GM10266 (cell line): ENCODE results near the gene CDCA7L.
A peak's percentile ranks its signal among the peaks of the same experiment; 100 is the strongest.

Experiments used
- DNase-seq: peaks from one replicate; pipeline ENCODE4 v3.0.0; 2012; ENCODE audit errors: extremely low spot score
- CTCF ChIP-seq: IDR thresholded peaks from 2 replicates; pipeline ENCODE4 v1.5.1; 2012; ENCODE audit warnings: mild to moderate bottlenecking, low read depth; ENCODE audit not compliant: control insufficient read depth, insufficient read depth; ENCODE audit errors: missing control alignments

Gene CDCA7L

GRCh38 chr7:21911341-21911875, 34.3 kb downstream of the CDCA7L start:
- DNase-seq: no peak
- no peak for TF ChIP-seq CTCF

GRCh38 chr7:21910253-21910652, 35.4 kb downstream of the CDCA7L start:
- no peak for TF ChIP-seq CTCF
- no peak for DNase-seq

GRCh38 chr7:21908746-21909145, 37.0 kb downstream of the CDCA7L start:
- DNase-seq: no peak
- no peak for TF ChIP-seq CTCF

- no peak for DNase-seq
- TF ChIP-seq CTCF: no peak
Measured at GRCh38 chr7:21903020-21903786, 42.5 kb downstream of the CDCA7L start.

- no peak for DNase-seq
- no peak for TF ChIP-seq CTCF
Measured at GRCh38 chr7:21902240-21902639, 43.5 kb downstream of the CDCA7L start.

GRCh38 chr7:21898265-21898930, 47.3 kb downstream of the CDCA7L start:
- no peak for TF ChIP-seq CTCF
- peak; percentile 53 for DNase-seq

- DNase-seq: no peak
- no peak for TF ChIP-seq CTCF
Measured at GRCh38 chr7:21893401-21893800, 52.3 kb downstream of the CDCA7L start.
